T-cell (primary cell): ENCODE measurements around the gene FAP. TPM values are rescaled to one million over a fixed set of nuclear protein-coding genes. Genes with fewer than 3 reads are reported as not detected.

Experiments
- ATAC-seq, 4 experiments: fragments of 200-7000 bp in 3 of 4; fragments of 150-1000 bp in 1 of 4; cut with Tn5 transposase; replicated peaks in 1 of 4; 1 replicate in 3 of 4; 2 replicates in 1 of 4; pipeline ENCODE4 v1.10.0; 2021; ENCODE audit warnings: moderate library complexity in 3 of 4, mild to moderate bottlenecking in 2 of 4, moderate number of reproducible peaks in 1 of 4
- CTCF ChIA-PET, 2 donors: fragments of 300-600 bp; sonication (Branson Sonifier 250); formaldehyde crosslinking; loops; one replicate each; lab custom pipeline; 2022; ENCODE audit warnings: antibody characterized with exemption in 2 of 2; lab: Charles Lee
- POLR2A ChIA-PET, 2 donors: fragments of 300-600 bp; sonication (Branson Sonifier 250); formaldehyde crosslinking; loops; one replicate each; lab custom pipeline; 2022; ENCODE audit warnings: antibody characterized with exemption in 2 of 2; lab: Charles Lee
- DNase-seq, 35 experiments: peaks; one replicate each; pipeline versions ENCODE4 v3.0.0 to v3.0.0-alpha.2; 2013 to 2023
- H3K27ac ChIP-seq: one replicate; pipeline ENCODE4 v1.5.1; 2013; ENCODE audit warnings: low read length
- H3K27me3 ChIP-seq, 2 experiments: replicated peaks in 1 of 2; 1 replicate in 1 of 2; 2 replicates in 1 of 2; pipeline versions ENCODE4 v1.6.1 to v1.7.0; 2013; ENCODE audit warnings: low read length in 1 of 2, mixed read lengths in 1 of 2; ENCODE audit not compliant: control insufficient read depth in 2 of 2, insufficient read depth in 2 of 2; ENCODE audit errors: extremely low read depth in 1 of 2
- H3K36me3 ChIP-seq, 2 donors: 1 replicate in 1 of 2; 2 replicates in 1 of 2; pipeline versions ENCODE4 v1.6.1 to v1.7.0; 2013; ENCODE audit warnings: low read length in 1 of 2; ENCODE audit not compliant: control insufficient read depth in 2 of 2, insufficient read depth in 1 of 2; ENCODE audit errors: extremely low read depth in 1 of 2
- H3K4me1 ChIP-seq, 2 experiments: 1 replicate in 1 of 2; 2 replicates in 1 of 2; pipeline versions ENCODE4 v1.6.1 to v1.7.0; 2013; ENCODE audit warnings: low read length in 2 of 2, mixed read lengths in 1 of 2; ENCODE audit not compliant: insufficient read depth in 2 of 2, control insufficient read depth in 1 of 2; ENCODE audit errors: extremely low read depth in 1 of 2
- H3K4me3 ChIP-seq, 2 donors: 1 replicate in 1 of 2; 2 replicates in 1 of 2; pipeline versions ENCODE4 v1.5.1 to v1.7.0; 2013; ENCODE audit warnings: mild to moderate bottlenecking in 2 of 2, low read length in 1 of 2, moderate library complexity in 1 of 2; ENCODE audit not compliant: control insufficient read depth in 1 of 2; ENCODE audit errors: extremely low read depth in 1 of 2
- H3K9me3 ChIP-seq: 2 replicates; pipeline ENCODE4 v1.7.0; 2013
- H3K27ac Mint-ChIP-seq, 2 donors: one replicate each; pipeline ENCODE4 v1.8.0; 2020 to 2021; ENCODE audit warnings: mild to moderate bottlenecking in 2 of 2, mixed read lengths in 2 of 2
- H3K27me3 Mint-ChIP-seq, 2 donors: one replicate each; pipeline ENCODE4 v1.8.0; 2021 to 2022; ENCODE audit warnings: mixed read lengths in 2 of 2
- H3K36me3 Mint-ChIP-seq: one replicate; pipeline ENCODE4 v1.8.0; 2021; ENCODE audit warnings: mixed read lengths
- H3K4me1 Mint-ChIP-seq, 3 donors: one replicate each; pipeline ENCODE4 v1.8.0; 2020 to 2022; ENCODE audit warnings: mixed read lengths in 3 of 3, mild to moderate bottlenecking in 1 of 3
- H3K4me3 Mint-ChIP-seq, 3 donors: one replicate each; pipeline ENCODE4 v1.8.0; 2020 to 2022; ENCODE audit warnings: mild to moderate bottlenecking in 3 of 3, mixed read lengths in 3 of 3, moderate library complexity in 3 of 3
- H3K9me3 Mint-ChIP-seq, 3 donors: one replicate each; pipeline ENCODE4 v1.8.0; 2020 to 2022; ENCODE audit warnings: mixed read lengths in 3 of 3
- WGBS: methylation state at CpG from one replicate; pipeline ENCODE4 v1.1.5; 2013; ENCODE audit warnings: missing lambda C conversion rate; ENCODE audit not compliant: insufficient coverage; 5-methylcytosine and 5-hydroxymethylcytosine counted together
- total RNA-seq, 35 experiments: library from RNA in 6 of 35; stranded (reverse) in 6 of 35; fragments of 120-200 nt in 1 of 35; gene quantifications; one replicate each; pipeline versions ENCODE4 v1.2.1 to v1.2.4 and lab custom pipeline; 2013 to 2026

Gene FAP
- total RNA-seq, 5 donors from 2014 or later (not counting 1 experiment from before 2014, with no cell fraction given): 0.85 to 0.88 TPM; not detected in 3

DNA sequence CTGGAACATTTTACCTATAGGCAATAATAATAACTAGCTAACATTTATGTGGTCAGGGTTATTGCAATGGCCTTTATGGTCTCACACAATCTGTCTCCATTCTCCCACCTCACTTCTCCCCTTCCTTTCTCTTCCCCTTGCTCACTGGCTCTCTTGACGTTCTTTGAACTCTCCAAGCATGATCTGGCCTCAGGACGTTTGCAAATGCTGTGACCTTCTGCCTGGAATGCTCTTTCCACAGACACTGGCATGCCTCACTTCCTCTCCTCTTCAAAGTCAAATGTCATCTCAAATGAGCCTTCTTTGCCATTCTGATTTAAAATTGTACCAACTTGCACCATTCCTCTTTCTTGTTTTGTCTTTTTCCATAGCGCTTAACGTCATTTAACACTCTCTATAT is 65.9 kb downstream of the FAP start:
- Mint-ChIP-seq H3K4me1 (no peaks in the 10 kb centered on the region), H3K9me3 (no peaks in the 10 kb centered on the region), H3K36me3 (no peaks in the 10 kb centered on the region), H3K4me3 (no peak overlapping the region), H3K27me3 (peaks cover 21 to 45% of the 10 kb centered on the region in 2 donors), H3K27ac (no peak overlapping the region)
- ChIA-PET CTCF (interaction anchor here in 1 of 2 donors (1.0 kb wide), 1 partner anchor 11 kb away, joined by 3 read pairs; no protein-coding TSS in a partner anchor), POLR2A (no interaction called here)
- Histone ChIP-seq H3K9me3 (no peaks in the 10 kb centered on the region), H3K4me1 (no peaks in the 10 kb centered on the region), H3K27me3 (no peaks in the 10 kb centered on the region), H3K4me3 (no peak overlapping the region), H3K27ac (no peak overlapping the region), H3K36me3 (no peaks in the 10 kb centered on the region)
- WGBS: 34% methylated on average over 2 of the region's 4 CpGs
- DNase-seq (no peak), ATAC-seq (no peak)

DNA sequence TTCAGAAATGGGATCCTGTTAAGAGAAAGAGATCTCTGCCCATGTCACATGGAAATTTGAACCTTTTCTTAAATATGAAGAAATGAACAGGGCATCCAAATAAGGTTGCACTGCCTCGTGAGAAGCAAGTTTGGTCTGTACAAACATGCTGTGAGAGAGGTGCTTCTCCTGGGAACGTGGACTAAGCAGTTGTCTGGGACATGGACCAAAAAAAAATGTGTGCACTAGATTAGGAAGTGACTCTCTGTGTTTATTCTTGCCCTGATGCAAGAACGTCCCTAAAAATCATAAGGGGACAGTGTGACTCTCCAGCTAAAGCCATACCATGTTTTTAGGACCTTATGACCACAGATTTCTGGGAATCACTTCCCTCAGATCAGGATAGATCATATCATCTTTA is 67.5 kb downstream of the FAP start:
- Mint-ChIP-seq H3K36me3 (no peaks in the 10 kb centered on the region), H3K27ac (no peak overlapping the region), H3K9me3 (no peaks in the 10 kb centered on the region), H3K27me3 (peaks cover 14 to 39% of the 10 kb centered on the region in 2 donors), H3K4me1 (no peaks in the 10 kb centered on the region), H3K4me3 (no peak overlapping the region)
- H3K36me3 ChIP-seq: no peaks in the 10 kb centered on the region
- ATAC-seq: no peak
- no peak overlapping the region for H3K4me3 ChIP-seq
- ChIA-PET CTCF (no interaction called here), POLR2A (no interaction called here)
- no peak for DNase-seq
- H3K4me1 ChIP-seq: no peaks in the 10 kb centered on the region
- no peak overlapping the region for H3K27ac ChIP-seq
- WGBS: 53% methylated on average over 1 of the region's 3 CpGs
- H3K27me3 ChIP-seq: no peaks in the 10 kb centered on the region
- no peaks in the 10 kb centered on the region for H3K9me3 ChIP-seq

DNA sequence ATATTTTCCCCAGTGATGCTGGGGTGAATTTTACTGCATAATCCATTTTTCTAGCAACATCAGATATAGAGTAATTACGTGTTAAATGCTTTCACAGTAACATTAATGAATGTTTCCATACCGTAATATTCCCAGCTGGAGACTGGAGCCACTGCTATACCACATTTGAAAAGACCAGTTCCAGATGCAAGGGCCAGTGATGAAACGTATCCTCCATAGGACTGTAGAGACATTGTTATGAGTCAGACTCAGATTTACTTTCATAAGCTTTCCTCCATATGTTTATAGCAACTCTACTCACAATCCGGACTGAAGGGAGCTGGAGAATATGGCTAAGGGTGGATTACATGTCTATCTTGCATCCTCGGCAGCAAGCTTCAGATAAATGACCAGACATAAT is 68.5 kb downstream of the FAP start:
- CTCF ChIA-PET: no interaction called here
- no CpG with 5 or more reads among the region's 5 CpGs for WGBS
- H3K27me3 Mint-ChIP-seq: peaks cover 10 to 31% of the 10 kb centered on the region in 2 donors

DNA sequence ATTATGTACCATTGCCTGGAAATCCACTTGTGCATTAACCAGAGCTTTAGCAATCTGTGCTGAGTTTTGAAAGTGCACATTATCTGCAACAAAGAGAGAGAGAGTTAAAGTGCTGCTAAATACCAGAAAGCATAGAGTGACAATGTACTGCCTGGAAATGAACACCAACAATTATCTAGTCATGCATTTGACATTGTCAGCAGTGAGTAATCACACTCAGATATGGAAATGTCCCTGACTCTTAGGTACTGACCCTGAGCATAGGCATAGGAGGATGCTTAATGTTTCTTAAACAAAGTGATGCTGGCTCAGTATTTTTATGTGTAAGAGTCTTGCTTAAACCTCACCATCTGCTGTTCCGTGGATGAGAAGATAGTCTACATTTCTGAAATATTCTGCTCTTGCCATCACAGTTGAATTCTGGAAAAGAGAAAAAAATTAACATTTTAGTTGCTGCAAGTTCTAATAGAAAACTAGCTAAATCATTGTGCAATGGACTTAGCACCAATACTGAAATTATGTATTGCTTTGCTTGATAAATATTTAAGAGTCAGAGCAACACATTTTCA is 70.4 kb downstream of the FAP start:
- H3K4me3 Mint-ChIP-seq: no peak overlapping the region
- H3K27me3 Mint-ChIP-seq: peaks cover 11 to 31% of the 10 kb centered on the region in 2 donors
- H3K9me3 ChIP-seq: no peaks in the 10 kb centered on the region
- H3K4me1 Mint-ChIP-seq: no peaks in the 10 kb centered on the region
- no peaks in the 10 kb centered on the region for H3K27me3 ChIP-seq
- POLR2A ChIA-PET: interaction anchor here in 1 of 2 donors (0.6 kb wide), 1 partner anchor 1031 kb away, joined by 3 read pairs; no protein-coding TSS in a partner anchor
- H3K36me3 ChIP-seq: no peaks in the 10 kb centered on the region
- CTCF ChIA-PET: no interaction called here
- ATAC-seq: no peak
- H3K27ac Mint-ChIP-seq: no peak overlapping the region
- no peak for DNase-seq
- no peak overlapping the region for H3K4me3 ChIP-seq
- H3K27ac ChIP-seq: no peak overlapping the region
- H3K9me3 Mint-ChIP-seq: no peaks in the 10 kb centered on the region
- no CpG with 5 or more reads among the region's 1 CpG for WGBS
- H3K36me3 Mint-ChIP-seq: no peaks in the 10 kb centered on the region
- no peaks in the 10 kb centered on the region for H3K4me1 ChIP-seq

More for the DNA sequence above, 68.5 kb downstream of the FAP start:
- Histone ChIP-seq H3K36me3 (no peaks in the 10 kb centered on the region), H3K9me3 (no peaks in the 10 kb centered on the region), H3K4me3 (no peak overlapping the region), H3K27me3 (no peaks in the 10 kb centered on the region), H3K4me1 (no peaks in the 10 kb centered on the region), H3K27ac (no peak overlapping the region)
- no peak overlapping the region for H3K4me3 Mint-ChIP-seq
- POLR2A ChIA-PET: no interaction called here
- no peaks in the 10 kb centered on the region for H3K36me3 Mint-ChIP-seq
- no peak overlapping the region for H3K27ac Mint-ChIP-seq
- H3K4me1 Mint-ChIP-seq: no peaks in the 10 kb centered on the region
- DNase-seq (no peak), ATAC-seq (no peak)
- no peaks in the 10 kb centered on the region for H3K9me3 Mint-ChIP-seq

DNA sequence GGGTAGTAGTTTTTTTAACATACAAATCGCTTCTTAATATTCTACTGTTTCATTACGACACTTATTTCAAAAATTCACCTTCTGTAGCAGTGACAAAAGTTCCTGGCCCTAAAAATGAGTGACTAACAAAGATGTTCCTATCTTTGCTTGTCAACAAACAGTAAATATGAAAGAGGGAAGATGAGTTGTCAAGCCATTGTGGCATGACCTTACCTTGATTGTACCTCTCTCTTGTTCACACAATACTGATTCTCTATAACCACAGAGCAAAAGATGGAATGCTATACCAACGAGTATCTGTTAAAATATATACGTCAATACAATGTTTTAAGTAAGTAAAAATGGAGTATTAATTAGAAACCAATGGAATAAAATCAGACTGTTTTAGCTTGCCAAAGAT is 76.5 kb downstream of the FAP start:
- Histone ChIP-seq H3K36me3 (no peaks in the 10 kb centered on the region), H3K9me3 (no peaks in the 10 kb centered on the region), H3K4me1 (no peaks in the 10 kb centered on the region), H3K4me3 (no peak overlapping the region), H3K27me3 (peaks cover 0 to 3% of the 10 kb centered on the region in 2 experiments), H3K27ac (no peak overlapping the region)
- WGBS: no CpG with 5 or more reads among the region's 4 CpGs
- Mint-ChIP-seq H3K27ac (no peak overlapping the region), H3K4me1 (no peaks in the 10 kb centered on the region), H3K9me3 (no peaks in the 10 kb centered on the region), H3K4me3 (no peak overlapping the region), H3K27me3 (peaks cover 15 to 26% of the 10 kb centered on the region in 2 donors), H3K36me3 (no peaks in the 10 kb centered on the region)
- POLR2A ChIA-PET: no interaction called here
- ATAC-seq (no peak), DNase-seq (no peak)
- CTCF ChIA-PET: interaction anchor here (0.9 to 1.4 kb wide), 4 partner anchors 11 to 167 kb away, joined by 3 to 4 read pairs (median 4); no protein-coding TSS in a partner anchor

DNA sequence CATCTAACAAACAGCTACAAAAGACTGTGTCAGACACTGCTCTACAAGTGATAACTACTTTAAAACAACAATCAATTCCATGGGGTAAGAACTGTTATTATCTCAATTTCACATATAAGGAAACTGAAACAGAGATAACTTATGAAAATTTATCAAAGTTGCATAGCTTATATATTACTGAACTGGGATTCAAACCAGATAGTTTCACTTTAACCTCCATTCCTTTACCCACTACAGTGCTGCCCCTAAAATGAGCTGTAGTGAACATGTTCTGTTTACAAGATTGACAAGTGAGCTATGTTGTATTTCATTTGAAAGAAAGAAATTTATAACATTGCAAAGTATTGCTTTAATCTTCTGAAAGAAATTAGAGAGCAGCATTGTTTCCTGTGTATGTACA is 77.1 kb downstream of the FAP start:
- no peak overlapping the region for H3K27ac ChIP-seq
- no peaks in the 10 kb centered on the region for H3K36me3 Mint-ChIP-seq
- H3K4me1 Mint-ChIP-seq: no peaks in the 10 kb centered on the region
- H3K4me3 Mint-ChIP-seq: no peak overlapping the region
- no peaks in the 10 kb centered on the region for H3K36me3 ChIP-seq
- H3K4me3 ChIP-seq: no peak overlapping the region
- ATAC-seq: no peak
- DNase-seq: no peak
- POLR2A ChIA-PET: no interaction called here
- peaks cover 0 to 3% of the 10 kb centered on the region in 2 experiments for H3K27me3 ChIP-seq
- no peaks in the 10 kb centered on the region for H3K4me1 ChIP-seq
- CTCF ChIA-PET: interaction anchor here (0.8 to 1.4 kb wide), 5 partner anchors 11 to 168 kb away, joined by 3 to 4 read pairs (median 3); no protein-coding TSS in a partner anchor
- no peaks in the 10 kb centered on the region for H3K9me3 ChIP-seq
- H3K27me3 Mint-ChIP-seq: peaks cover 15 to 26% of the 10 kb centered on the region in 2 donors
- no peaks in the 10 kb centered on the region for H3K9me3 Mint-ChIP-seq
- no peak overlapping the region for H3K27ac Mint-ChIP-seq
